Stimulated activated CD8-positive, alpha-beta memory T cell treated with anti-CD3 and anti-CD28 coated beads, Interleukin-12 subunit alpha, Interleukin-12 subunit beta, amount 100 ng/mL, for 24 hours (primary cell): ENCODE results near the gene USP17L18.
"Not testable (repeated sequence)": the region's sequence is repeated elsewhere in the genome, so short reads cannot be mapped to it uniquely, and the experiment has no call there.

Experiments
- DNase-seq: peaks from one replicate; pipeline ENCODE4 v3.0.0-alpha.2; 2020; ENCODE audit errors: extremely low read depth

Gene USP17L18

GRCh38 chr4:9247953-9248680 lies at the start of gene USP17L18:
Gene USP17L18, plus strand, starts transcription at chr4:9248630. Its CDS starts 0 bp downstream, at chr4:9248630.
- not testable (repeated sequence) for DNase-seq

GRCh38 chr4:9210357-9210756 lies 38.1 kb upstream of the USP17L18 start, which contains the start of gene USP17L10:
Gene USP17L10, plus strand, starts transcription at chr4:9210657. Its CDS starts 0 bp downstream, at chr4:9210657.
- not testable (repeated sequence) for DNase-seq

GRCh38 chr4:9214701-9215100 lies 33.7 kb upstream of the USP17L18 start:
- DNase-seq, result not testable (repeated sequence)

GRCh38 chr4:9215105-9215504 lies 33.3 kb upstream of the USP17L18 start, which contains the start of gene USP17L11:
Gene USP17L11, plus strand, starts transcription at chr4:9215405. Its CDS starts 0 bp downstream, at chr4:9215405.
- DNase-seq, result not testable (repeated sequence)

- not testable (repeated sequence) for DNase-seq
Observed at GRCh38 chr4:9219852-9220251, 28.6 kb upstream of the USP17L18 start, which contains the start of gene USP17L12. Gene USP17L12, plus strand, starts transcription at chr4:9220152. Its CDS starts 0 bp downstream, at chr4:9220152.

GRCh38 chr4:9224596-9224995 lies 23.8 kb upstream of the USP17L18 start, which contains the start of gene USP17L13:
Gene USP17L13, plus strand, starts transcription at chr4:9224896. Its CDS starts 0 bp downstream, at chr4:9224896.
- DNase-seq, result not testable (repeated sequence)

GRCh38 chr4:9230249-9230648 lies 18.2 kb upstream of the USP17L18 start:
- not testable (repeated sequence) for DNase-seq

- not testable (repeated sequence) for DNase-seq
Observed at GRCh38 chr4:9234085-9234484, 14.3 kb upstream of the USP17L18 start, which contains the start of gene USP17L15. Gene USP17L15, plus strand, starts transcription at chr4:9234385. Its CDS starts 0 bp downstream, at chr4:9234385.

- not testable (repeated sequence) for DNase-seq
Observed at GRCh38 chr4:9238461-9238860, 10.0 kb upstream of the USP17L18 start.

- not testable (repeated sequence) for DNase-seq
Observed at GRCh38 chr4:9243579-9243978, 4.9 kb upstream of the USP17L18 start, which contains the start of gene USP17L17. Gene USP17L17, plus strand, starts transcription at chr4:9243879. Its CDS starts 0 bp downstream, at chr4:9243879.

- not testable (repeated sequence) for DNase-seq
Observed at GRCh38 chr4:9253078-9253477, 4.6 kb downstream of the USP17L18 start, which contains the start of gene USP17L19. Gene USP17L19, plus strand, starts transcription at chr4:9253378. Its CDS starts 0 bp downstream, at chr4:9253378.

GRCh38 chr4:9257824-9258223 lies 9.4 kb downstream of the USP17L18 start, which contains the start of gene USP17L20:
Gene USP17L20, plus strand, starts transcription at chr4:9258124. Its CDS starts 0 bp downstream, at chr4:9258124.
- DNase-seq, result not testable (repeated sequence)

- DNase-seq, result not testable (repeated sequence)
Observed at GRCh38 chr4:9262572-9262971, 14.1 kb downstream of the USP17L18 start, which contains the start of gene USP17L21. Gene USP17L21, plus strand, starts transcription at chr4:9262872. Its CDS starts 0 bp downstream, at chr4:9262872.

- not testable (repeated sequence) for DNase-seq
Observed at GRCh38 chr4:9267319-9267718, 18.9 kb downstream of the USP17L18 start, which contains the start of gene USP17L22. Gene USP17L22, plus strand, starts transcription at chr4:9267619. Its CDS starts 0 bp downstream, at chr4:9267619.

- DNase-seq, result not testable (repeated sequence)
Observed at GRCh38 chr4:9271719-9272118, 23.3 kb downstream of the USP17L18 start.
